Colonic mucosa (tissue), 4 donors: ENCODE results near the gene POLR2B. TPM values are rescaled to one million over a fixed set of nuclear protein-coding genes. Genes with fewer than 3 reads are reported as not detected.

Experiments used
- DNase-seq: peaks from one replicate; pipeline ENCODE4 v3.0.0-alpha.2; 2020
- H3K27ac ChIP-seq: fragments of 200-600 bp; one replicate; pipeline ENCODE4 v1.8.0; 2021
- H3K27me3 ChIP-seq: fragments of 200-600 bp; one replicate; pipeline ENCODE4 v1.8.0; 2021
- H3K36me3 ChIP-seq: fragments of 200-600 bp; one replicate; pipeline ENCODE4 v1.8.0; 2021
- H3K4me1 ChIP-seq: fragments of 200-600 bp; one replicate; pipeline ENCODE4 v1.8.0; 2021; ENCODE audit warnings: mild to moderate bottlenecking
- H3K4me3 ChIP-seq: fragments of 200-600 bp; one replicate; pipeline ENCODE4 v1.8.0; 2021
- H3K9ac ChIP-seq, 2 donors: one replicate each; pipeline ENCODE4 v1.7.0; 2013; ENCODE audit warnings: control low read depth in 2 of 2, low read depth in 2 of 2, low read length in 2 of 2
- H3K9me3 ChIP-seq: fragments of 200-600 bp; one replicate; pipeline ENCODE4 v1.8.0; 2021
- intact Hi-C: fragments of 100-400 bp; cut with DNase I; formaldehyde crosslinking; loops from one replicate; pipeline ENCODE4 v1.14.1; 2022
- total RNA-seq, 2 donors: library from RNA; stranded (reverse); fragmentation: NEBNext Ultra II Directional in 1 of 2; extraction: Animal tissue kit (Norgen Biotek cat#: 25700) in 1 of 2; gene quantifications; one replicate each; pipeline ENCODE4 v1.2.1, GENCODE V29; 2021
- TF ChIP-seq, protein P1 (sequence below): fragments of 200-600 bp; IDR thresholded peaks from one replicate; pipeline ENCODE4 v1.8.0; 2022; ENCODE audit warnings: antibody characterized with exemption, mild to moderate bottlenecking
- donor health status: healthy.
- donor health status: DM: no; HTN: no; CAD: no.
- donor health status: DM: no; HTN: no; CAD: no.

Gene POLR2B
- total RNA-seq, 2 donors from 2014 or later = 70.2 to 79.3 TPM

DNA sequence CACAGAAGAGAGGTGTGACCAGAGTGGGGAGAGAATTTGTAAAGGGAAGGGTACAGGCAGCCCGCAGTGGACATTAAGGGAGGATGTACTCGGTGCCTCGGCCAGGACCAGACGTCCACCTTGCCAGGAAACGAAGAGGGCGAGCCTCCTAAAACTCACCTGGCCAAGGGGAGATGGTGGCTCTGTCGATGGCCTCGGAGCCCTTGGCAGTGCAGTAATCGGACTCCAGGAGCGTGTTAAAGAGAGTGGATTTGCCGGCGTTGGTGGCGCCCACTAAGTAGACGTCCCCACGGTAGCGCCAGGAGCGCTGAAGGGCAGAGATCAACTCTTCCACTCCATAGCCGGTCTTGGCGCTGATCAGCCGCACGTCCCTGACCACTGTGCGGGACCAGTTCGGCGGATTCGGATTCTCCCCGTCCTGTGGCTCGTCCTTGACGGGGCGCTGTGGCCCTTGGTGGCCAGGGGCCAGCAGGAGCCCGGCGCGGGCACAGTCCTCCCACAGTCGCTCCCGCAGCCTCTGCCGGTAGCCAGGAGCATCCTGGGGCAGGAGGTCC is 2.3 kb upstream of the POLR2B start:
- H3K9ac ChIP-seq = peak overlapping the region; percentile 72 to 95
- peak overlapping the region; percentile 94 for H3K4me3 ChIP-seq
- DNase-seq = peak; percentile 25
- H3K27me3 ChIP-seq = no peaks in the 10 kb centered on the region
- peaks cover 11% of the 10 kb centered on the region for H3K4me1 ChIP-seq
- H3K27ac ChIP-seq = peak overlapping the region; percentile 95
- intact Hi-C loops = no loop called here
- H3K9me3 ChIP-seq = no peaks in the 10 kb centered on the region
- TF ChIP-seq, protein P1, sequence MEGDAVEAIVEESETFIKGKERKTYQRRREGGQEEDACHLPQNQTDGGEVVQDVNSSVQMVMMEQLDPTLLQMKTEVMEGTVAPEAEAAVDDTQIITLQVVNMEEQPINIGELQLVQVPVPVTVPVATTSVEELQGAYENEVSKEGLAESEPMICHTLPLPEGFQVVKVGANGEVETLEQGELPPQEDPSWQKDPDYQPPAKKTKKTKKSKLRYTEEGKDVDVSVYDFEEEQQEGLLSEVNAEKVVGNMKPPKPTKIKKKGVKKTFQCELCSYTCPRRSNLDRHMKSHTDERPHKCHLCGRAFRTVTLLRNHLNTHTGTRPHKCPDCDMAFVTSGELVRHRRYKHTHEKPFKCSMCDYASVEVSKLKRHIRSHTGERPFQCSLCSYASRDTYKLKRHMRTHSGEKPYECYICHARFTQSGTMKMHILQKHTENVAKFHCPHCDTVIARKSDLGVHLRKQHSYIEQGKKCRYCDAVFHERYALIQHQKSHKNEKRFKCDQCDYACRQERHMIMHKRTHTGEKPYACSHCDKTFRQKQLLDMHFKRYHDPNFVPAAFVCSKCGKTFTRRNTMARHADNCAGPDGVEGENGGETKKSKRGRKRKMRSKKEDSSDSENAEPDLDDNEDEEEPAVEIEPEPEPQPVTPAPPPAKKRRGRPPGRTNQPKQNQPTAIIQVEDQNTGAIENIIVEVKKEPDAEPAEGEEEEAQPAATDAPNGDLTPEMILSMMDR = no peak
- H3K36me3 ChIP-seq = peaks cover 18% of the 10 kb centered on the region

DNA sequence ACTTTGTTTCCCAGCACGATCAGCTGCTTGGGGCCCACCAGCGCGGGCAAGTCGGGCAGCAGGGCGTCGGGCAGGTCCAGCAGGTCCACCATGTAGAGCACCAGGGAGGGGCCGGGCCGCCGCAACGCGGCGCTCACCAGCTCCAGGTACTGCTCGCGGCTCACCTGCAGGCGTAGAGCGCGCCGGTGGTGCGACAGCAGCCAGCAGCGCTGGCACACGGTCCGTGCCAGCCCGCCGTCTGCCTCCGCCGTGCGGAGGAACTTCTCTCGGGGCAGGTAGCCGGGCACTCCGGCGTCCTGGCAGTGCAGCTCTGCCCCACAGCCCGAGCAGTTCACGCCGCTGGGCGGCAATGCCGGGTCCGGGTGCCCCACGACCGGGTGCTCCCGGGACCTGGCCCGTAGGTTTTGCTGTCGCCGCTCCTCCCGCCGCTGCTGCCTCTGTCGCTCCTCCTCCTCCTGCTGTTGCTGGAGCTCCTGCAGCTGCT is 1.8 kb upstream of the POLR2B start:
- intact Hi-C loops = no loop called here

DNA sequence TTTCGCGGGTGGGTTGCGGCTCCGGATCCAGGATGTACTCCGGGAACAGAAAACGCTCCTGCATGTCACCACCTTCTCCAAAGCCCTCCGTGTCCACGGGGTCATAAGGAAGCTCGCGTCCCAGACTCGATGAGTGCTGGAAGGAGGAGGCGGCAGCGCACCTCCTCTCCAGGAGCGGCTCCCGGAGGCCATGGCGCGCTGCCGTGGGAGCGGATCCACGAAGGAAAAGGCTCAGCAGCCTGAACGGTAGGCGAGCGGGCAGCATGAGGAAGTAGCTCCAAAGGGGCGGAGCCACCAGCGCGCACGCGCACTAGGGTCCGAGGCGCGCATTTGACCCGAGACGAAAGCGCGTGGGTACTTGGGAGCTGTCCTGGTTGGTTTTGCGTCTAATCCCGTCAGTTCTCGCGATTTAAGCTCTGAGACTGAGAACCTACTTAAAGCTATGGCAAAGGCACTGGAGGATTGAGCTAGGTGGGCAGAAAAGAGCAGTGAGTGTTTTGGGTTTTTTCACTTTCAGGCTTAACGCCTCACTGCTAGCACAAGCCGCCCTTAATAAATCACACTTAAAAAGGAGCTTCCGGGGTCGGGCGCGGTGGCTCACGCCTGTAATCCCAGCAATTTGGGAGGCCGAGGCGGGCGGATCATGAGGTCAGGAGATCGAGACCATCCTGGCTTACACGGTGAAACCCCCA is 1.2 kb upstream of the POLR2B start, which contains the start of gene NOA1:
Gene NOA1 (minus strand): TSS at position 286 of the 692 bp plus-strand sequence. CDS start 21 bp downstream, at position 265.
- DNase-seq = peak; percentile 99
- Histone ChIP-seq H3K36me3 (peaks cover 8% of the 10 kb centered on the region), H3K27me3 (no peaks in the 10 kb centered on the region), H3K4me1 (peaks cover 11% of the 10 kb centered on the region), H3K9me3 (no peaks in the 10 kb centered on the region), H3K4me3 (peak within 1 kb of the TSS; percentile 94), H3K9ac (peak within 1 kb of the TSS; percentile 72 to 99), H3K27ac (peak within 1 kb of the TSS; percentile 95)
- intact Hi-C loops = no loop called here
- TF ChIP-seq, protein P1 = no peak

More for the DNA sequence above, 1.8 kb upstream of the POLR2B start:
- Histone ChIP-seq H3K9ac (peak overlapping the region; percentile 72 to 95), H3K36me3 (peaks cover 14% of the 10 kb centered on the region), H3K27me3 (no peaks in the 10 kb centered on the region), H3K4me3 (peak overlapping the region; percentile 94), H3K4me1 (peaks cover 11% of the 10 kb centered on the region), H3K9me3 (no peaks in the 10 kb centered on the region), H3K27ac (peak overlapping the region; percentile 95)
- TF ChIP-seq, protein P1 = no peak
- DNase-seq = peak; percentile 68

DNA sequence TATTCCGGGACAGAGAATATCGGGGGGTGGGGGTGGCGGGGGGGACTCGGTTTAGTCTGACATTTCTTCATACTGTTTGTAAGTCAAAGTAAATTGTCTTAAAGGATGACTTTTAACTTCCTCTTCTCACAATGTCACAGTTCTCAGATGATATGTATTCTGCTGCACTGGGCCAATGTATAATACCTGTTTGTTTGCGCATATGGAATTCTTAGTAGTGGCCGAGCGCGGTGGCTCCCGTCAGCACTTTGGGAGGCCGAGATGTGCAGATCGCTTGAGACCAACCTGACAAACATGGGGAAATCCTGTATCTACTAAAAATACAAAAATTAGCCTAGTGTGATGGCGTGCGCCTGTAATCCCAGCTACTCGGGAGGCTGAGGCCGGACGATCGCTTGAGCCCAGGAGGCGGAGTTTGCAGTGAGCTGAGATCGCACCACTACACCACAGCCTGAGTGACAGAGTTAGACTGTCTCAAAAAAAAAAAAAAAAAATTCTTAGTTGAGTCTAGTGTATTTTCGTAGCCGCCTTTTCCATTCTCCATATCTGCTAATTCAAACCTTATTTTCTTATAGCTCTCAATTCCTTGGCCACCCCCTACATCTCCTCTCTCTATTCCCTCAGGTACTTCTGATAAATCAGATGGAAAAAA is 851 bp downstream of the POLR2B start:
- Histone ChIP-seq H3K9ac (peak overlapping the region; percentile 85 to 99), H3K27me3 (no peaks in the 10 kb centered on the region), H3K36me3 (no peaks in the 10 kb centered on the region), H3K4me3 (peak overlapping the region; percentile 94), H3K27ac (peak overlapping the region; percentile 95), H3K9me3 (no peaks in the 10 kb centered on the region), H3K4me1 (peaks cover 11% of the 10 kb centered on the region)
- TF ChIP-seq, protein P1 = no peak
- peak; percentile 40 for DNase-seq
- intact Hi-C loops = no loop called here

DNA sequence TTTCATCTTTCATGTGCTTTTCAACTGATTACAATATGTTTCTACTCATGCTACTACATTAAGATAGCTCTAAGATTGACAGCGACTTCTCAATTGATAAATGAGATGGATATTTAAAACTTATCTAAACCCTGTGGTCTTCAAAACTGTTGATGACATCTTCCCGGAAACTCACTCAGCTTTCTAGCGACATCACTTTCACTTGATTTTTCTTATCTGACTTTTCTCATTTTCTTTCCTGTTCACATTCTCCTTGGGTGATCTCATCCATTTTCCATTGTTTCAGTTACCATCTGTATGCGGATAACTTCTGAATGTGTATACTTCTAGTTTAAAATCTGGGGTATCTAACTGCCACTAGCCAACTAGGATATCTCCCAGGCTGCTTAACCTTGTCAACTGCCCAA is 3.1 kb downstream of the POLR2B start:
- no peak for DNase-seq
- H3K36me3 ChIP-seq = no peaks in the 10 kb centered on the region
- H3K27me3 ChIP-seq = no peaks in the 10 kb centered on the region
- peaks cover 7% of the 10 kb centered on the region for H3K4me1 ChIP-seq
- H3K9me3 ChIP-seq = no peaks in the 10 kb centered on the region
- TF ChIP-seq, protein P1 = no peak
- no peak overlapping the region for H3K27ac ChIP-seq
- H3K9ac ChIP-seq = no peak overlapping the region
- intact Hi-C loops = no loop called here
- H3K4me3 ChIP-seq = no peak overlapping the region
